GM12892 (cell line): ENCODE data around the gene FBXW2.

ENCODE experiments used
- POLR2A ChIP-seq: IDR thresholded peaks from 2 replicates; pipeline ENCODE4 v1.6.1; 2011; ENCODE audit warnings: low read depth, low read length, control low read depth
- POLR2AphosphoS5 ChIP-seq: IDR thresholded peaks from 2 replicates; pipeline ENCODE4 v1.6.1; 2011; ENCODE audit warnings: low read depth, low read length, control low read depth

DNA sequence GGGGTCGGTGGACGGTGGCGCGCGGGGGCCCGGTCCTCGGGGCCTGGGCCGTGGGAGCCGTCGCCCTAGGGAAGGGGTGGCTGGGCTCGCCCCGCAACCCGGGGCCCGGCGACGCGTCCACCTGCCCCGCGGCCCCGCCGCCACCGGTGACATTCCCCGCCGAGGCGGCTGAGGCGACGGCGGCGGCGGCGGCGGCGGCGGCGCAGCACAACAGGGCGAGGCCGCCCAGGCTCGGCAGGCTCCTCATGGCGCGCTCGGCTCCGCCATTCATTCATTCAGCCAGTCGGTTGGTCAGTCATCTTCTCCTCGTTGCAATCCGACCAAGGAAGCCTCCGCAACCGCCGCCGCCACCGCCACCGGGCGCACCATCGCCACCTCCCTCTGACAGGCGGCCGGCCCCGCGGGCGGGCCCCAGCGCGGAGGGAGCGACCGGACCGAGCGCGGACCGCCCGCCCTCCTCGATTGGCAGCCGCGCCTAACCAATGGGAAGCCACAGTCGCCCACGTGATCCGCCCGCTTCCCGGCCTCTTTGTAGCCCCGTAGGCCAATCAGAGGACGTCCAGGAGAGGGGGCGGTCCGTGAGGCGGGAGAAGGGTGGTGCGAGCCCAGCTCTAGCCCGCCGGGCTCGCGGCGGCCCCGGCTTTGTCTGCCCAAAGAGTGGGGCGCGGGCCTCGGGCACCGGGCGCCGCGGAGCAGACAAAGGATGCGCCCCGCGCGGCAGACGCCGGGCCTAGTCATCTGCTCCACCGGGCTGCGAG lies 78.9 kb downstream of the FBXW2 start, which contains the start of gene MEGF9:
- TF ChIP-seq POLR2A (peak; percentile 77; the same call in 1 of the 2 replicates), POLR2AphosphoS5 (peak; percentile 60; the same call in 1 of the 2 replicates)
